GM18526 (cell line): ENCODE measurements around the gene ZFP36L1.
A peak's percentile ranks its signal among the peaks of the same experiment; 100 is the strongest.

ENCODE experiments used
- POLR2A ChIP-seq: IDR thresholded peaks from 3 replicates; pipeline ENCODE4 v1.6.1; 2011; ENCODE audit not compliant: insufficient read length; ENCODE audit errors: extremely low read depth

ZFP36L1 gene

DNA sequence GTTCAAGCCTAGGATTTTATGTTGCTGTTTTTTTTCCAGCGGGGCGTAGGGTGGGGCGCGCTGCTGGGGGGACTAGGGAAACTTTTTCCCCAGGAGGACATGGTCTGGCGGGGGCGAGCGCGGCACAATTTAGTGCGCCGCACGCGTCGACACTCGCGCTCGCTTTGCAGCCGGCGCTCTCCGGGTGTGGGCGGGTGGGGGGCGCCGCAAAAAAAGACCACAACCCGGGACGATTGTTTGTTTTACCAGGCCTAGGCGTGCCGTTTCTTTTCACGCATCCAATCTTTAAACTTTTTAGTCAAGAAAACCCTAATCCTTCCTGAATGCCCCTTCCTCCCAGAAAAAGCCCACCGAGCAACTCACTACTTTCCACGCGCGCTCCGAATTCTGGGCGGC is 865 bp upstream of the ZFP36L1 start:
- TF ChIP-seq POLR2A: no peak

DNA sequence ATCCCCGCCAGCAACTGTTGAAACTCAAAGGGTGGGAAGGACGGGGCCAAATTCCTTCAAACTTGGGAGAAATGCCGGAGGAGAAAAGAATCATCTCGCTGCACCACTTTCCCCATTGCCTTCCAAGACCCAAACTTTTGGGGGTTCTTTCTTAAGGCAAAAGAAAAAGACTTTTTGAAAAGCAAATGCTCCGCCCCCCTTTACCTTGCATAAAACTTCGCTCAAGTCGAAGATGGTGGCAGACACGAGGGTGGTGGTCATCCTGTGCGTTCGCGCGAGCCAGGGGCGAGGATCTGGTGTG is 239 bp downstream of the ZFP36L1 start:
- no peak for TF ChIP-seq POLR2A

DNA sequence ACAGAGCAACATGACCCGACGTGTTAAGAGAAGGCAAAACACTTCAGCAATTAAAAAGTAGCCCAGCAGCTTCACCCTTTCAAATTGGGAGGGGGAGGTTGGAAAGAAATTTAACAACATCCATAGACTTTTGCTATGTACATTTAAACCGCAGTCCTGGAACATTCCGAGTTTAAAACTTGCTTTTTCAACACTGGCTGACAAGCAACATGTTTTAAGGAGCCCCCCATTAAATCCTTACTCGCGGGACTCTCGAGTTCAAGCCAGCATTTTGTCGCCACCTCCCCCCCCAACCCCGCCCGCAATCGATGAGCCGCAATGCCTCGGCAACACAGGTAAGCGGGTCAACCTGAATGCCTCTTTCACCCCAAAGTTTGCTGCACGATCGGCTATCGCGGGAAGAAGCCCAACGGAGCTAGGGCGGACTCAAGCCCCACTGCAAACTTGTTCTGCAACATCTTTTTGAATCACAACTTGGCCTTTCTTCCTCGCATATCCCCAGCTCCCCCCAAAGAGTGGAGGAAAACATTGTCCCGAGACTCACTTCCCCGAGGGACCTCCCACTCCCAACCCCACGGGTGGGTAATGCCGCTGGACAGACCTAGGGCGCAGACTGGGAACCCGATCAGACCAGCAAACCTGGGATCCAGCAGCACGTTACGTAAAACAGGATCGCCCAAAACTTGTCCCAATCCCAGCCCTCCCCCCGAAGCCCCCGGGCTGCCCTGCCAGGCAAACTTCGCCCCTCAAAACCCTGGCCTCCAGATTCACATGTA is 777 bp downstream of the ZFP36L1 start:
- TF ChIP-seq POLR2A: no peak

DNA sequence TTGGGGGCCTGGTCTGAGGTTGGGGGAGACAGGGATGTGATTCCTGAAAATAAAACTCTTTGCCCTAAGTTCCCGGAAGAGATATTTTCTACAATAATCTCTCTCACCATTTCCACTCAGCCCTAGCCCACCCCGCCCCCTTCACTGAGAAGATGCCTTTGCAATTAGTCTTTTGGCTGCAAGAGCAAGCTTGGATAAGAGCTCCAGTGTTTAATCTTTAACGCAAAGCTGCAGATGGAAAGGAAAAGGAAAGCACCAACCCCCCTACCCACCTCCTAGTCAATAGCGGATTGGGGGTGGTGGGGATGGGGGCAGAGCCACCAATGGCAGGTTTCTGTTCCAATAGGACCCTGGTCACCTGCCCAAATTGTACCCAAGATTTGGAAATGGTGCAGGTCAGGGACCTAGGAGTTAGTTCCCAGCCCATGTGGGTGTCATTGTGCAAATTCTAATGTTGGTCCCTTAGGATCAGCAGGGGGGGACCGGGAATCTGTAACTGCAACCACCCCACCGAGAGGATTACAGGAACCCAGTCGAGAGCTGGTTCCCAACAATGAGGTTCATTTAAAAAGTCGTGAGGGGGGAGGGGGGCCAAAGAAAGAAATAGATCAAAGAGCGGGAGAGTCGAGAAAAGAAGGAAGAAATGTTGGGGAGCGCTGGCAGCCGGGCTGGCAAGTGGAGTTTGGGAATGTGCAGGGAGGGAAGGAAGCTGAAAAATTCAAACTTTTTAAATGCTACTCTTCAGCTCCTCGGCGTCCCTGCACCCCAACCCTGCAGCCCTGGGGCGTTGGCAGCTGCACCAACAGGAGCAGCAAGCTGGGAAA is 1.6 kb downstream of the ZFP36L1 start:
- no peak for TF ChIP-seq POLR2A

DNA sequence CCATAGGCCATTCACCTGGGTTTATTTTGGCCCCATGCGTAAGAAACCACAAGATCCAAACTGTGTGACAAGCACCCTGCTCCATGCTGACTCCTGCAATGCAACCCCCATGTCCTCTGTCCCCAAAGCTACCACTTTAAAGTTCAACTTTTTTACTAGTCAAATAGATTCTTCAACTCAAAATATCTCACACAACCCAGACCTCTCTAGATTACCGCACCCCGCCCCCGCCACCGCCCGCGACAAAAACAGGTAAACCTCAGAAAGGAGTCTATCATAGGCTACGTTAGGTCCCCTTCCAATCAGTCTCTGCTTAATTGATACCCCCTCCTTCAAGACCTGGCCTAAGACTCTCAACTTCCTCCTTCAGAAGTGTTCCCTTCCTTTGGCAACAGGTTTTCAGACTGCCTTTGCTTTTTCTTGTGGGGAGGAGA is 2.2 kb downstream of the ZFP36L1 start:
- peak; percentile 0 for TF ChIP-seq POLR2A

DNA sequence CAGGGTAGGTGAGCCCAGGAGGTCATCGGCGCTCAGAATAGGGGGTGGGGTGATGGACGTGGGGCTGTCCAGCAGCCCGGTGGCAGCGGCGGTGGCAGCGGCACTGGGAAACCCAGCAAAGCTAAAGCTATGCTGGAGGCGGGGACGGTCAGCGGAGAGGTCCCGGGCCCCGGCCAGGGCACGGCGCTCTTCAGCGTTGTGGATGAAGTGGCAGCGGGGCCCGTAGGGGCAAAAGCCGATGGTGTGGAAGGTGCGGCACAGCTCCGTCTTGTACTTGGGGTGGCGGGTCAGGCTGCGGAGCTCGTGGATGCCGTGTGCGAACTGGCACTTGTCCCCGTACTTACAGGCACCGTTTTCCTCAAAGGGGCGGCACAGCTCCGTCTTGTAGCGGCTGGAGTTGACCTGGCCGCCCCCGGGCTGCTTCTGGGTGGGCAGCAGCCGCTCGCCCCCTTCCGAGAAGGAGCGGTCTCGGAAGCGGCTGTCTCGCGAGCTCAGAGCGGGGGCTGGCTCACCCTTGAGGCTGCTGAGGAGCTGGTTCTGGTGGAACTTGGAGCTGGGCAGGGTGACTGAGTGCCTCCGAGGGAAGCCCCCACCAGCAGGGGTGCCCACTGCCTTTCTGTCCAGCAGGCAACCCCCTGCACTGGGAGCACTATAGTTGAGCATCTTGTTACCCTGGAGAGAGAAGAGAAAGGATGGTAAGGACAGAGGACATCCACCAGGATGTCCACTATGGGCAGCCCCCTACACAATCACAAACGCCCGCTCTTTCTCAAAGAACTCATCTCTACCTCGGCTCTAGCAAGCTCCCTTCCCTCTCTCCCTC is 2.8 kb downstream of the ZFP36L1 start:
- peak; percentile 24 for TF ChIP-seq POLR2A

DNA sequence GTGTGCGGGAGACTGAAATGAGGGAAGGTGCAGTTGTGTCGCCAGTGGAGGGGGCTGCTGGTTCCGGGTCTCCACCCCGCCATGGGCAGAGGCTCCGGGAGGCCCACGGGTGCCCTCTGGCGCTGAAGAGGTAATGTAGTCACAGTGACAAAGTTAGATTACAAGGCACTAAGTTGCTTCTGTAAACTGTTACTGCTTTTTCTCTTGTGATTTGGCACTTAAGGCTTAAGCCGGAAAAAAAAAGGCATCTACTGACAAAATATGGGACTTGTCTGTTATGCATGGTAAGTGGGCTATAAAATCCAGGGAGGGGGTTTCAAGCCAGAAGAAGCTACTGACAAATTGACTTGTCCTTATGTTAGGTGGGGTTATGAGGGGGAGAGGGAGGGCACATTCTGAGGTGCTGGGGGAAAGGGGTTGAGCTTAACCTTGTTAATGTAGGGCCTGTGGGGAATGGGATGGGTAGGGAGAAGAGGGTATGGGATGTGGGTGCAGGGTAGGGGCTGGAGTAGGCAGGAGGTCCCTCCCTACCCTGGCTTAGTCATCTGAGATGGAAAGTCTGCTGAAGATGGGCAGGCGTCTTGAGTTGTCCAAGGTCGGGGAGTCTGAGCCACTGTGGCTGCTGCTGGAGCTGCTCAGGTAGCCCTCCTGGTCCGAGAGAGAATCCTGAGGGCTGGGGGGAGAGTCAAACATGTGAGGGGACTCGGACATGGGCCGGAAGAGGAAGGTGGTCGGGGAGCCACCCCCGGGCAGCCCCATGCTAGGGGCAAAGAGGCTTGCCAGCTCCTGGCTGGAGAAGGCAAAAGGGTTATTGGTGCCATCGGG is 3.7 kb downstream of the ZFP36L1 start:
- TF ChIP-seq POLR2A: peak; percentile 30

DNA sequence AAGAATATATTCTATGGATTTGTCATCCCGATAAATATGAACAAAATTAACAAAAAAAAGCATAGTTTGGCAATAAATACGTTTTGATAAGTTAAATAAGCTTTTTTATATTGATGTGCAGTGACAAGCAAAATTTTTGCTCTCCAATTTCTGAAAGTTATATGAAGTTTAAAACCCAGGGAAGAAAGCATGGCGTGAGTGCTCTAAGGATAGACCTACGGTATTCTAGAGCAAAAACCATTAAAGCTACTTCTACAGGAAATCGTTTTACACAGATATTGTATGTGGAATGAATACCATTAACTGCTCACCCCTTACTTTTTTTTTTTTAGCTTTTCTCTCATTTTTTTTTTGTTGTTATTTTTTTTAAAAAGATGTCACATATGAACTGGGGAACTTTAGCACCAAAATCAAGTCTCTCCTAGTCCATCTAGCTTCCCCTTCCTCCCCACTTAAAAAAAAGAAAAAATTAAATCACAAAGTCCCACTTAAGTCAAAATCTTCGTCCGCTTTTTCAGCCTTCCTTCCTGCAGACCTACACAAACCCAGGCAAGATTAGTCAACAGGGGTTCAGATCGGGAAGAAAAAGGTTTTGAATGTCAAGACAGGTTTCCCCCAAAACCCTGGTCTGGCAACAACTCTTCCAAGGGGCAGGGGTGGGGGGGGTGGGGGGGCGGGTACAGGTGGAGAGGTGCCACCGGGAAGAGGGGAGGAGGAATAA is 4.4 kb downstream of the ZFP36L1 start:
- TF ChIP-seq POLR2A: peak; percentile 18

DNA sequence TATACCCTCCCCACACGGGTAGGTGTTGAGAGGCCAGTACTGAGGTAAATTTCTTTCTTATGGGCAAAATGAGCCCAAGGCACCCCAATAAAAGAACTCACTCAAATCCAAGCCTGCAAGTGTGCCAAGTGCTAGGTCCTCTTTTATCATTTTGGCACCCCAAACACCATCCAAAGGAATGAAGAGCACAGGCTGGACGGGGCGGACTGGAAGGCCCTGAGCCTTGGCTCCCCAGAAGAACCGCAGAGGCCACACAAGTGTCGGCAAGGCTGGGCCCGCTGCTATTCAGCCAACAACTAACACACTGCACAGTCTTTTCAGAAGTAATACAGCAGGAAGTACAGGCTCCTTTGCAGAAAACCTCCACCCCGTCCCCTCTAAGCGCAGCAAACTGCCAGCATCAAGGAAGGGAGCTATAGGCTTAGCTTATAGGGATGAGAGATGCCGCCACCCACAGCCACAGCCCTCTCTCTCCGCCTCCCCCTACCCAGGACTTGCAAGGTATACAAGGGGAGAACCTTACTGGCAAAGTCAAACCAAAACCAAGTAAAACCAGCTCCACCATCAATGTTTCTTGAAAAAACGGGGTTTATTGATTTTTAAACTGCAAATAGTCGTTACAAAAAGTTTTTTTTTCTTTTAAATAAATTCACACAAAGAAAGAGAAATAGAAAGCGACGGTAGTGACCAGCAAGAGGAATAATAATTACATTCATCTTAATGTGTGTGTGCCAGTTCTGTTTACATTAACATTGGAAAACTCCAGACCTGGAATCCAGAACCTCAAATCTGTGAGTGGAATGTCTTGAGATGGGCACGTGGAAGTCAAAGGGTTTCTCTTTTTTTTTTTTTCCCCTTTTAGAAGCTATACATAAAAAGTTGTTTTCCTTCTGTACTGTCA is 5.5 kb downstream of the ZFP36L1 start:
- TF ChIP-seq POLR2A: no peak

DNA sequence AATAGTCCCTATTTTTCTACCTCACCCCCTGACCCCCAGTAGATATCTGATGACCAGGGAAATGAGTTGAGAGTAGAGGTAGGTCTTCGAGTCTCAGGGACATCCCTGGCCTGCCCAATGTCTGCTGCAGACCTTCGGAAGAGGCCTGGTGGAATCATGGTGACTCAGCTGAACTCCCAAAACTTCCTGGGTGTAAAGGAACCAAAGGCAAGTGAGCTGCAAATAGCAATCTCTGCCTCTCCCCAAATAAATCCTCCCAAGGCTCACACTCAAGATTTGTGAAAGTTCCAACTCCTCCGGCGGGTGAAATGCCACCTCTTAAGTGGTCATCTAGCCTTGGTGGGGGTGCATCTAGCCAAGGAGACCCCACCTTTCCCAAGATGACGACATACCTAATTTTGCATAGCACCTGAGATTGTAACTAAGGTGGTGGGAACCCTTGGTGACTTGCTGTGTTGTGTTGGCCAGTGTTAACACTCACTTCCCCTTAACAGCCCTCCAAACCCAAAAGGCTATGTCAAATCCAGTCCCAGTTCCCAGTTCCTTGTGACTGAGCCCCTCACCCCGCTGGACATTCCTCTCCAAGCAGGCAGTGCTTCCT is 6.3 kb downstream of the ZFP36L1 start:
- peak; percentile 28 for TF ChIP-seq POLR2A

DNA sequence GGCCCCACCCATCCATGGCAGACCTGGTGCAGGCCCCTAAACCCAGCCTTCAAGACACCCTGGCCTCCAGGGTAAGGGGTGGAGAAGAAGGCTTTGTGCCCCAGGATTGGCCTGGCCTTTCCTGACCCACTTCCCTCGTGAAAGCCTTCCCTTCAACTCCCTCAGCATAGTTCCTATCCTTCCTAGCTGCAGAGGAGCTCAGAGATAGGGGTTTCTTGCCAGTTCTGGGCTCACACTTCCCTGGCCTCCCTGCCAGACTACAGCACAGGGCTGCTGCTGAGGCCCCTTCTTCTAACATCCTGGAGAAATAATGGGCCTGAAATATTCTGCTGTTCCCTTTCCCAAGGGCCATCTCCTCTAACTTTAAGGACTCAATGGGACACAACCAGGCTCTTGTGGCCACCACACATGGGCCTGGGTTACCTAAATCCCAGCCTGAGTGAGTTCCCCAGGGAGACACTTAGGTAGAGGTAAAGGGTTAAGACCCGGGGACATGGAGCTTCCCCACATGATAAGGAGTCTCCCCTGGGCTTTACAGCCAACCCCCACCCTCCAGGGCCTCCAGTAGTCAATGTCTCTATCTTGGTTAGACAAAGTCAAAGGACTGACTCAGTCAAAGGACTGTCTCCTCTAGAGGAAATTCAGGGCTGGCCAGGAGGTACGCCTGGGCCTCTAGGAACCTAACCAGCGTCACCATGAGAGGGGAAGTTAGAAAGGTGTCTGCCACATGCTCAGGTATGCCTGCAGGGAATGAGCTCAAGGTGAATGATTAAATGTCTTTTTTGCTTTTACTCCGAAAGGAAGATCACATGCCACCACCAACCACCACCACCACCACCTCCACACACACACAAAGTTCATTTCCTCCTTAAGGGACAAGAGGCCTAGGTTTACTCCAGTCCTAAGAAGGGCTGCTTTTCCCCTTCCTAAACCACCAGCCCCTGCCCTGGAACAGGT is 7.1 kb downstream of the ZFP36L1 start:
- TF ChIP-seq POLR2A: peak; percentile 15

DNA sequence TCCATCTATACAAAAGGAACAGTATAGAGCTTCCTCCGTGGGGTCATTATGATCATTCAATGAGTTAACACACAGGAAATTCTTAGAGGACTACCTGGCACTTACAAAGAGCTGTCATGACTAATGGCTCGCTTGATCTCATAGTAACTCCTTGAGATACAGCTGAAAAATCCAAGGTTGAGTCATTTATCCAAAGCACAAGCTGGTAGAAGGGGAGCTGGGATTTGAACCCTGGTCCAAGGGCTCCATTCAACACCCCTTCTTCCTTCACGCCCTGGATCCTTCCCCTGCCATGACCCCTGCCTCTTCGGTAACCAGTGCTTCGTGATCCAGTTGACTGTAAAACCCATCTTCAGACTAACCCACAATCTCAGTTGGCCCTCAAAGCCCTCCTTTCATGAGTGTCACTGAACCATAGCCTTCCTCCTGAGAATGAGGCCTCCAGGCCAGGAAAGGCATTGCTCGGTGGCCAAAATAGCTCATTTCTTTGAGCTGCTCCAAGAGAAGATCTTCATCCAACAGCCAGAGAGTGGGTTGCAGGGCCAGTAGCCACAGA is 7.8 kb downstream of the ZFP36L1 start:
- TF ChIP-seq POLR2A: no peak
